NCI-H226 (cell line): ENCODE results near the gene IL2.

Experiments
- DNase-seq: peaks from one replicate; pipeline ENCODE4 v3.0.0-alpha.2; 2015

Gene IL2

GRCh38 chr4:122456231-122457116 is at the start of gene IL2:
IL2 (minus strand) TSS chr4:122456725; CDS start chr4:122456440, 285 bp downstream.
- DNase-seq = no peak

DNA sequence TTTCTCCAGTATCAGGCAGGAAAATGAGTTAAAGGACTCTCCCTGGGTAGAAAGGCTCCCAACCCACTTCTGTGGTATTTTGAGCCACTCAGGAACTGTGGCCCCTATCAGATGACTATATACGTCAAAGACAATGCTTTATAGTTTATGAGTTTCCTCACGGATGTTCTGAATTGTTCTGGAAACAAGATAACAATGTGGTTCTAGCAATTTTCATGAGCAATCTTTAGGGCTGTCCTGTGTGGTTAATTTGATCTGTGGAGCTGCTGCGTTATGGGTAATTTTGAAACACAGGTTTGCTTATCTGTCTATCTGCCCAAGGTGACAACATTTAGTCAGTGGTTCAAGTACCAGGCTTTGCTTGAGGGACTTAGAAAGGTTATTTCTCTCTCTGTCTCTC is 46.7 kb upstream of the IL2 start:
- DNase-seq = no peak

DNA sequence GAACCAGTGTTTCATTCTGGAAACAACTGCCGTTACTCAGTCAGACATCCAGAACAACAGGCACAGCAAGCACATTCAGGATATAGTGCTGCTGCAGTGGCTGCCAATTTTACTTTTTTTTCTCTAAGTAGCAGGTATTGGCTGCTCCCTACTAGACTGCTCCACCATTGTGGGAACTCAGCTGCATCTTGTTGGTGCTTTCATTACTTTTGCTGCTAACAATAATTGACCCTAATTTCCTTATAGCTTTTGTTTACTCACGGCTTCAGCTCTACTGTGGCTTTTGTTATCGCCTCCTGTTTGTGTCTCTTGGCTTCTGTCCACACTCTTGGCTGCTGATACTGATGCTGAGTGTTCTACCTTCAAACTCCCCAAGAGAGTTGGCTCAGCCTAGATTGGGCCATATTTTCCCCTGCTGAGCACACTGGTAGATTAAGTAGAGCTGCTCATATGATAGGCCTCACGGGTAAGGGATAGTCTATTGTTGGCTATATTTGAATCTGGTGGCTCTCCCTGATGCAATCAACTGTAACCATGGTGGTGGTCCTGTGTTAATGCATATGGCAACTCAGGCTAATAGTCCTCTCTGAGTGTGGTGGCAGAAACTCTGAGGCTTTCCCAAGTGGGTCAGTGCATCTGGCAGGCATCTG is 44.5 kb upstream of the IL2 start:
- peak; percentile 16 for DNase-seq

- no peak for DNase-seq
Measured at GRCh38 chr4:122489061-122489460, 32.5 kb upstream of the IL2 start.

- DNase-seq = no peak
Measured at GRCh38 chr4:122483481-122483880, 27.0 kb upstream of the IL2 start.

GRCh38 chr4:122481766-122482405 is 25.4 kb upstream of the IL2 start:
- DNase-seq = peak; percentile 16

DNA sequence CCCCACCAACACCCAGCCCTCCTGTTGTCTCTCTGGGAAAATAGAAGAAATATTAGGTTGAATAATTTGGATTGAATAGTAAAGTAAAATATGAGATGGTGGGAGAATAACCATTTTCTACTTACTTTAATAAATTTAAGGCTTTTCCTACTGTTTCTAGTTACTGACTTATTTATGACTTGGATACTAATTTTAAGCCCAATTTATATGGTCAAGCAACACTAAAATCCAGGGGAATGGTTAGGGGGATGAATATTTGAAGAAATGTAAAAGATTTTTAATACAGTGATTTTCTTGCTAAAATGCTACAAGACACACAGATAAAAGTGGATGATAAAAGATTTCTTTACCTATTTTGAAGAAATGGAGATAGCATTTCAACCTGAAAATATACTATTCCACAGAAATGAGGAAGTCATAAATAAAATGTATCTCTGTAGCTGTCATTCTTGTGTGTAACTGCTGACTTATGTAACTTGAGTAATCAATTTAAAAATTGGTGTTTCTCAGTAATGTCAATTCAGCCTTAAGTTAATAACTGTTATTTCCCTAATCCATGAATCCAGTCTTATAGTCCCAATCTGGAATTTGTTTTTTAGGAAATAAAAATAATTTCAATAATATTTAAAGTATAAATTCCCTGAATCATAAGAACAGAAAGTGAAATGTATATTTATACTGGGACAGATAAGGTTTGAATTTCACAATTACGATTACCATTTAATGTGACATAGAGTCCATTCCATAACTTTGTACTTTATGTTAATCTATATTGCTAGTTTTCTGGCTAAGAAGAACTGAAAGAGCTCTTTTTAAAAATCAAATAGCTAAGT is 24.3 kb upstream of the IL2 start:
- no peak for DNase-seq

DNA sequence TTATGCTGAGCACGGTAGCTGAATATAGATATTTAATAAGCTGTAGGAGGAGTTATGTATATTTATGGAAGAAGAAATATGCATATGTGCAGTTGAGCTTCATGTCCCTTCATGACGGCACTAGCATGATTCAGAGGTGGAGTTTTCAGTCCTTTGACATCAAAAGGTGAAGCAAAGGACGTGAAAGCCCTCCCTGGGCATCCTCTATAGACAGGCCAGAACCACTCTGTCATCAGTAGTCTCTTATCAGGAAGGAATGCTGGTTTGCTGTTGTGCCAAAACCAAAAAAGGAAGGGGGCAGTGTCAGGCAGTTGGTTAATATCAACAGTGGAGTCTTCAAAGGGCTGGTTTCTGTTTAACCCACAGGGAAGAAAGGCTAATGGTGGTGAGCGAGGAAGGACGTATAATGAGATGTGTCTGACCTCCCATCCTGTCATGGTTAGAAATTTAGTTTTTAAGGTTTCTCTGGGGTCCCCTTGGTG is 23.5 kb upstream of the IL2 start:
- peak; percentile 92 for DNase-seq

GRCh38 chr4:122476745-122477144 is 20.2 kb upstream of the IL2 start:
- DNase-seq = no peak

GRCh38 chr4:122476126-122476525 is 19.6 kb upstream of the IL2 start:
- DNase-seq = no peak

DNA sequence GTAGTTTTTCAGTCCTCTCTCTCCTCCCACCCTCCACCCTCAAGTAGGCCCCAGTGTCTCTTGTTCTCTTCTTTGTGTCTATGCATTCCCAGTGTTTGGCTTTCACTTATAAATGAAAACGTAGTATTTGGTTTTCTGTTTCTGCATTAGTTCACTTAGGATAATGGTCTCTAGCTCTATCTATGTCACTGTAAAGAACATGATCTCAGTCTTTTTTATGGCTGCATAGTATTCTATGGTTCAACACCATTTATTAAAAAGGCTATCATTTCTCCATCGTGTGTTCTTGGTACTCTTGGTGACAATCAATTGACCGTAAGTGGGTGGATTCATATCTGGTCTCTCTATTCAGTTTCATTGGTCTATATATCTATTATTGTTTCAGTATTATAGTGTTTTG is 18.7 kb upstream of the IL2 start:
- no peak for DNase-seq

DNA sequence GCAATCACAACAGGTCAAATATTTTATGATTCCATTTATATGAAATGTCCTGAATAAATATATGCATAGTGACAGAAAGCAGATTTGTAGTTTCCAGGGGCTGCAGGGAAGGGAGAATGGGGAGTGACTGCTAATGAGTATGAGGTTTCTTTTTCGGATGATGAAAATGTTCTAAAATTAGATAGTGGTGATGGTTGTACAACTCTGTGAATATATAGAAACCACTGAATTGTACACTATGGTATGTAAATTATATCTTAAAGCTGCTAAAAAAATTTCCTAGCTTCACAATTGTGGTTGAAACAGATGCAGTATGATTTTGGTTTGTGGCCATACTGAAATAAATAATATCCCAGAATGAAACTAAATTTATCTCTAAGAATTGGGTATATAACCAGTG is 12.9 kb upstream of the IL2 start:
- DNase-seq = no peak

DNA sequence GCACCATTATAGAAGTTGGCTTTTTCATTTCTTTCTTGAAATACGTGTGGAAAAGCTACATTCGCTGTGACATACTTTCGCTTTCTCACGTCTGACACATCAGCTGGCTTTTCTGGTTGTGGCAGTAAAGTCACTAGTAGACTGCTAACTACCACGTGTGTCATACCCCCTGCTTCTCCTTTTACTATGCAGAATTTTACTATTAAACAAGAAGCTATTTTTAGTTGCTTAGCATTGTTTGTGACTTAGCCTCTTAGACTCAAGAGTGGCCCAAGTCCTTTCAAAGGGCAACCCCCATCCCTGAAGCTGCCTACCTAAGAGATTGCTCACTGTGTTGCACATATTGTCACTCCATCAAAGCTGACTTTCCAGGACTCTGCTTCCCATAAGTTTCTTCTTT is 2.1 kb upstream of the IL2 start:
- DNase-seq = no peak

- no peak for DNase-seq
Measured at GRCh38 chr4:122453384-122453995, 3.0 kb downstream of the IL2 start.

GRCh38 chr4:122450847-122451246 is 5.7 kb downstream of the IL2 start:
- peak; percentile 9 for DNase-seq

DNA sequence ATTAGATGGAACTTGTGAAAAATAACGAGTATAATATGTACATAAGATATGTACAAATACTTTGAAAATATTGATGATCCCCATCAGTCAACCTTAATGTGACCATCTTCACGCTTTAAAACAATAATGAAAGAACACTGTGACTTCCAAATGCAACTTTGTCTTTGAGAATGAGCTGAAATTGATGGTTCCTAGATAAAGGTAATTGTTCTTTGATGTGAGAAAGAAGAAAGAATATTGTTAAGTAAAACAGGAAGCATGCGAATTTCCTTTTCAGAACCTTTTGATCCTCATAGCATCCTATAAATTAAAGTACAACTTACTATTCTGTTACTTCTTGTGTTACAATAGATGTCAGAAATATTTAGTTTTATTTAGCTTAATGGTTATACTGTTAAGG is 22.2 kb downstream of the IL2 start:
- no peak for DNase-seq

GRCh38 chr4:122431351-122431750 is 25.2 kb downstream of the IL2 start:
- DNase-seq = no peak

- DNase-seq = no peak
Measured at GRCh38 chr4:122423246-122423645, 33.3 kb downstream of the IL2 start.

GRCh38 chr4:122412547-122412946 is 44.0 kb downstream of the IL2 start:
- no peak for DNase-seq

- no peak for DNase-seq
Measured at GRCh38 chr4:122403861-122404260, 52.7 kb downstream of the IL2 start.
